ENCODE measurements around the gene PPP1R36.
A peak's percentile ranks its signal among the peaks of the same experiment; 100 is the strongest.

PPP1R36 gene

GRCh38 chr14:64507376-64508156 lies 42.2 kb upstream of the PPP1R36 start:
- POLR2A ChIA-PET, result interaction anchor here (0.7 kb wide), 1 partner anchor 33 kb away, joined by 3 read pairs; the partner anchor contains the start of gene HSPA2
- DNase-seq (ENCODE audit: extremely low spot score), result no peak
- CTCF ChIA-PET, result interaction anchor here (0.9 to 6.3 kb wide), 6 partner anchors 16 to 164 kb away, joined by 3 to 56 read pairs (median 15); no protein-coding TSS in a partner anchor
- no peak for TF ChIP-seq CTCF (IDR thresholded peaks at IDR 0.05; ENCODE audit: control extremely low read depth, extremely low read depth, low read depth, missing control alignments)

GRCh38 chr14:64508215-64508776 lies 41.5 kb upstream of the PPP1R36 start:
- CTCF ChIA-PET, result interaction anchor here (0.9 to 6.3 kb wide), 7 partner anchors 15 to 165 kb away, joined by 3 to 56 read pairs (median 8); no protein-coding TSS in a partner anchor
- DNase-seq (ENCODE audit: extremely low spot score), result peak; percentile 60
- TF ChIP-seq CTCF (IDR thresholded peaks at IDR 0.05; ENCODE audit: control extremely low read depth, extremely low read depth, low read depth, missing control alignments), result no peak
- POLR2A ChIA-PET, result interaction anchor here (0.7 kb wide), 1 partner anchor 32 kb away, joined by 3 read pairs; the partner anchor contains the start of gene HSPA2

- CTCF ChIA-PET, result interaction anchor here (0.9 to 6.3 kb wide), 6 partner anchors 14 to 166 kb away, joined by 3 to 56 read pairs (median 15); no protein-coding TSS in a partner anchor
Measured at GRCh38 chr14:64509036-64509435, 40.7 kb upstream of the PPP1R36 start.

GRCh38 chr14:64510825-64511671 lies 38.7 kb upstream of the PPP1R36 start:
- peak; percentile 89 for TF ChIP-seq CTCF (IDR thresholded peaks at IDR 0.05; ENCODE audit: control extremely low read depth, extremely low read depth, low read depth, missing control alignments)
- DNase-seq (ENCODE audit: extremely low spot score), result peak; percentile 31
- POLR2A ChIA-PET, result interaction anchor here (0.7 to 1.2 kb wide), 2 partner anchors 19 to 29 kb away, joined by 3 read pairs; partner anchors contain the start of gene HSPA2
- CTCF ChIA-PET, result interaction anchor here (0.6 to 6.3 kb wide), 25 partner anchors 9 to 168 kb away, joined by 3 to 56 read pairs (median 5); partner anchors contain the start of genes HSPA2 and MTHFD1

More at GRCh38 chr14:64509036-64509435, 40.7 kb upstream of the PPP1R36 start:
- no peak for DNase-seq (ENCODE audit: extremely low spot score)
- POLR2A ChIA-PET, result no interaction called here
- no peak for TF ChIP-seq CTCF (IDR thresholded peaks at IDR 0.05; ENCODE audit: control extremely low read depth, extremely low read depth, low read depth, missing control alignments)

GRCh38 chr14:64513271-64513670 lies 36.5 kb upstream of the PPP1R36 start:
- ChIA-PET POLR2A (no interaction called here), CTCF (interaction anchor here (6.3 kb wide), 1 partner anchor 10 kb away, joined by 56 read pairs; no protein-coding TSS in a partner anchor)
- no peak for DNase-seq (ENCODE audit: extremely low spot score)
- no peak for TF ChIP-seq CTCF (IDR thresholded peaks at IDR 0.05; ENCODE audit: control extremely low read depth, extremely low read depth, low read depth, missing control alignments)

Measured in GM10248 (cell line).